Upper lobe of left lung (tissue), 4 donors: ENCODE data around the gene RPL37.

ENCODE experiments used
- CTCF ChIP-seq, 6 experiments: fragments of 450-650 bp in 4 of 6; fragments of 200-600 bp in 2 of 6; sonication (generic) in 2 of 6; IDR thresholded peaks; one replicate each; pipeline ENCODE4 v1.5.1; 2016 to 2019; ENCODE audit warnings: antibody characterized with exemption in 6 of 6
- POLR2A ChIP-seq, 4 donors: fragments of 450-650 bp; IDR thresholded peaks; one replicate each; pipeline ENCODE4 v1.5.1; 2016 to 2017; ENCODE audit warnings: antibody characterized with exemption in 4 of 4, mild to moderate bottlenecking in 2 of 4
- POLR2AphosphoS5 ChIP-seq, 2 donors: sonication (generic); formaldehyde crosslinking; IDR thresholded peaks; one replicate each; pipeline ENCODE4 v1.5.1; 2017; ENCODE audit warnings: antibody characterized with exemption in 2 of 2

GRCh38 chr5:40776658-40776977 lies 58.4 kb downstream of the RPL37 start:
- TF ChIP-seq POLR2AphosphoS5 (IDR thresholded peaks at IDR 0.05) (no peak), CTCF (IDR thresholded peaks at IDR 0.05) (no peak), POLR2A (IDR thresholded peaks at IDR 0.05) (no peak)
